ENCODE measurements around the gene FBLIM1. TPM values are rescaled to one million over a fixed set of nuclear protein-coding genes. Genes with fewer than 3 reads are reported as not detected.

Gene FBLIM1
- total RNA-seq, 1 experiment from 2014 or later = 64.7 TPM

DNA sequence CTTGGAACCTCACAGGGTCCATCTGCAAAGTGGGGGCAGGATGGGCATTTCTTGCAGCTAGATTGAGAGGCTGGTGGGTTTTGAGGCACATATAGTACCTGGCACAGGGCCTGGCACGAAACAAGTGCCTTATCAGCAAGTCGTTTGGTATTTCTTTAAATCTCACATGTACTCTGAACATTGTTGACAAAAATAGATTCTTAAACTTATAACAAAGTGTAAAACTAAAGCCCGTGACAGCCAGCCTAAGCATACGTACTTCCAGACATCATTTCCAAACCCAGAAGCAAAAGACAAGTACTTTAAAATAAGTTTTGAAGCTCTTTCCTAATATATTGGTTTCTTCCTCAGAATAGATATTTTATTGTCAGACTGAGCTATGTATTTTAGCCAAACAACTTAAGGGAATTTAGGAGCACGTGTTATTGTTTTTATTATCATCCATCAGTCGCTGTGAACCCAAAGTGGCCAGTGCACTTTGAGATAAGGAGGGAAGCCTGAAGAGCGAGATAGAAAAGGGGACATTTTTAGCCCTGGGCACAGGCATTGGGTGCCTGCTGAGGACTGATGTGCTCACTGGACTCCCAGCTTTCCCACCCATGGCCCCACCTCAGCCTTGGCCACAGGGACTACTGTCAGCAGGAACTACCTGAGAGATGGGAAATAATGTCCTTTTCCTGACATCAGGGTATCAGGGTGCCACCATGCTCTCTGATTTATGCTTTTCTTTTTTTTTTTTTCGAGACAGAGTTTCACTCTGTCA is 3.0 kb downstream of the FBLIM1 start:
- Histone ChIP-seq H3K9ac (ENCODE audit: extremely low read depth, insufficient read length, low read length) (no peak overlapping the region), H3K27ac (ENCODE audit: insufficient read length, low read depth, low read length) (no peak overlapping the region), H3T11ph (ENCODE audit: low read length) (no peak overlapping the region), H2BK20ac (ENCODE audit: low read depth, low read length, poor library complexity, severe bottlenecking) (no peak overlapping the region), H3K23ac (ENCODE audit: insufficient read length, low read depth, low read length) (no peak overlapping the region), H3K79me1 (ENCODE audit: insufficient read depth, low read depth, low read length, poor library complexity, severe bottlenecking) (no peaks in the 10 kb centered on the region), H3K56ac (ENCODE audit: insufficient read length, low read depth, low read length) (no peak overlapping the region), H3K23me2 (ENCODE audit: insufficient read length, low read depth, low read length, poor library complexity, severe bottlenecking) (peaks cover 14% of the 10 kb centered on the region), H3K14ac (ENCODE audit: insufficient read depth, low read length) (no peak overlapping the region), H2AFZ (ENCODE audit: low read length) (no peak overlapping the region), H3K79me2 (ENCODE audit: insufficient read depth, low read length) (peaks cover 21% of the 10 kb centered on the region; the same call in 1 of the 2 replicates), H4K20me1 (ENCODE audit: control insufficient read depth, insufficient read depth, insufficient read length) (no peaks in the 10 kb centered on the region), H2BK12ac (ENCODE audit: insufficient read length, low read depth, low read length) (no peak overlapping the region), H2BK120ac (ENCODE audit: low read depth, low read length, poor library complexity, severe bottlenecking) (no peak overlapping the region), H3K4me2 (ENCODE audit: insufficient read depth, insufficient read length, low read length) (peak overlapping the region; percentile 39), H3K18ac (ENCODE audit: insufficient read length, low read depth, low read length) (no peak overlapping the region), H2BK15ac (ENCODE audit: low read depth, low read length) (no peak overlapping the region), H4K91ac (ENCODE audit: insufficient read length, low read depth, low read length) (no peak overlapping the region), H3K9me3 (ENCODE audit: control insufficient read depth, low read depth, low read length) (no peaks in the 10 kb centered on the region), H4K5ac (ENCODE audit: insufficient read length, low read depth, low read length) (no peak overlapping the region), H4K8ac (replicated peaks; ENCODE audit: insufficient read length, low read depth, low read length) (no peak overlapping the region), H2BK5ac (ENCODE audit: insufficient read length, low read length) (no peak overlapping the region), H3K4ac (ENCODE audit: low read depth, low read length) (no peak overlapping the region), H3K27me3 (ENCODE audit: insufficient read depth, low read length) (no peaks in the 10 kb centered on the region), H3K4me1 (ENCODE audit: insufficient read depth, low read length) (peaks cover 11% of the 10 kb centered on the region; the same call in 1 of the 2 replicates), H2AK5ac (ENCODE audit: insufficient read length, low read length) (no peak overlapping the region)
- Mint-ChIP-seq H3K36me3 (ENCODE audit: insufficient read depth in 1 of 3, low read depth in 3 of 3) (peaks cover 31 to 34% (median 34%) of the 10 kb centered on the region in 3 experiments; a peak in 6 of 7 replicates), H3K9me3 (no peaks in the 10 kb centered on the region), H3K4me3 (peak overlapping the region; percentile 84 to 89; a peak in 3 of 5 replicates), H3K4me1 (peaks cover 35 to 41% of the 10 kb centered on the region in 2 experiments), H3K27ac (no peak overlapping the region; a peak in 1 of 7 replicates), H3K27me3 (ENCODE audit: low read depth) (peaks cover 10% of the 10 kb centered on the region)
- no peak for DNase-seq
- TF ChIP-seq CTCF (conservative IDR thresholded peaks at IDR 0.05) = no peak
- no CpG with 5 or more reads among the region's 8 CpGs for WGBS (ENCODE audit: extremely low coverage, insufficient read length, low lambda C conversion rate)
